D721Med (cell line): ENCODE measurements around the gene GPC3.

Experiments
- DNase-seq: peaks from one replicate; pipeline ENCODE4 v3.0.0; 2011; ENCODE audit warnings: low spot score; ENCODE audit not compliant: insufficient read length
- FAIRE-seq: peaks from 2 replicates; lab custom pipeline; 2011; peaks lifted over from hg19 to GRCh38; lab: Jason Lieb, UNC
- CTCF ChIP-seq: IDR thresholded peaks from 2 replicates; pipeline ENCODE4 v1.5.1; 2012; ENCODE audit warnings: mild to moderate bottlenecking, control low read depth; ENCODE audit not compliant: insufficient read depth; ENCODE audit errors: missing control alignments

The GPC3 gene

DNA sequence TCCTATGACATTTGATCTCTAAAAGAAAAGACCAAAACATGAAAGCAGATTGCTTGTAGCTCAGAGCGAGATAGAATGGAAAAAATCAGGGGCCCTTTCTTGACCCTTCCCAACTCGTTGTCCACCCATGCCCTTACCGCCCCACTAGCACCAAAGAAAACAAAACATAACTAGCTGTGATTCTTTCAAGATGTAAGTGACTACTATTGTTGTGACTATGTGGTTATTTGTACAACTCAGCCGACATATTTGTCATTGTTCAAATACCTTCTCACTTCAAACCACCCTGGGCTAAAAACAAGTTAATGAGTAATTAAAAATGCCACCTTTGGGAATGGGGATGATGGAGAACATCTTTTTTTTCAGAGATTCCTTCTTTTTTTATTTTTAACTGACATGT lies 399.0 kb downstream of the GPC3 start:
- DNase-seq (no peak), FAIRE-seq (no peak)
- TF ChIP-seq CTCF: no peak

GRCh38 chrX:133583825-133584224 lies 401.6 kb downstream of the GPC3 start:
- no peak for DNase-seq
- no peak for FAIRE-seq
- TF ChIP-seq CTCF: no peak

DNA sequence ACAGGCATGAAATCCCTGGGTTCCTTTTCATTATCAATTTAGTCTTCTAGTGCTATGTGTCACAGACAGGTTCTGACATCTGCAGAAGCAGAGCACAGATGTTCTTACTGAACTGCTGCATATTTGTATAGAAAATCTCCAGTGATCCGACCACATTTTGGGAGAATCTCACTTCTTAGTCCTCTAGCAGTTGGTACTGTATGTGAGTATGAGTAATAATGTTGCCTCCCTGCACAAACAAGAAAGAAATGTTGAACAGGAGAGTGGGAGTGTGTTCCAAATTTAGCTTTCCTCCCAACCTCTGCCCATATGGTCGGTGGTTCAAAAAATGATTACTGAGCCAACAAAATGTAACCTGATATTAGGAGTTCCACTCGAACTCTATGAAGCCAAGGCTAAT lies 404.8 kb downstream of the GPC3 start:
- FAIRE-seq: no peak
- no peak for DNase-seq
- TF ChIP-seq CTCF: no peak

- DNase-seq (no peak), FAIRE-seq (no peak)
- no peak for TF ChIP-seq CTCF
Measured at GRCh38 chrX:133579631-133580030, 405.8 kb downstream of the GPC3 start.

GRCh38 chrX:133576876-133577275 lies 408.5 kb downstream of the GPC3 start:
- DNase-seq: no peak
- TF ChIP-seq CTCF: no peak
- no peak for FAIRE-seq

GRCh38 chrX:133575501-133576136 lies 409.8 kb downstream of the GPC3 start:
- FAIRE-seq (no peak), DNase-seq (no peak)
- no peak for TF ChIP-seq CTCF

GRCh38 chrX:133574716-133575115 lies 410.7 kb downstream of the GPC3 start:
- FAIRE-seq (no peak), DNase-seq (no peak)
- no peak for TF ChIP-seq CTCF
